GM21381 (cell line): ENCODE results near the gene FGF19.

Experiments used
- ATAC-seq: cut with Tn5 transposase; IDR thresholded peaks from one replicate; pipeline ENCODE4 v1.9.1; 2021; ENCODE audit warnings: mild to moderate bottlenecking, moderate library complexity; ENCODE audit not compliant: unreplicated experiment

FGF19 gene

DNA sequence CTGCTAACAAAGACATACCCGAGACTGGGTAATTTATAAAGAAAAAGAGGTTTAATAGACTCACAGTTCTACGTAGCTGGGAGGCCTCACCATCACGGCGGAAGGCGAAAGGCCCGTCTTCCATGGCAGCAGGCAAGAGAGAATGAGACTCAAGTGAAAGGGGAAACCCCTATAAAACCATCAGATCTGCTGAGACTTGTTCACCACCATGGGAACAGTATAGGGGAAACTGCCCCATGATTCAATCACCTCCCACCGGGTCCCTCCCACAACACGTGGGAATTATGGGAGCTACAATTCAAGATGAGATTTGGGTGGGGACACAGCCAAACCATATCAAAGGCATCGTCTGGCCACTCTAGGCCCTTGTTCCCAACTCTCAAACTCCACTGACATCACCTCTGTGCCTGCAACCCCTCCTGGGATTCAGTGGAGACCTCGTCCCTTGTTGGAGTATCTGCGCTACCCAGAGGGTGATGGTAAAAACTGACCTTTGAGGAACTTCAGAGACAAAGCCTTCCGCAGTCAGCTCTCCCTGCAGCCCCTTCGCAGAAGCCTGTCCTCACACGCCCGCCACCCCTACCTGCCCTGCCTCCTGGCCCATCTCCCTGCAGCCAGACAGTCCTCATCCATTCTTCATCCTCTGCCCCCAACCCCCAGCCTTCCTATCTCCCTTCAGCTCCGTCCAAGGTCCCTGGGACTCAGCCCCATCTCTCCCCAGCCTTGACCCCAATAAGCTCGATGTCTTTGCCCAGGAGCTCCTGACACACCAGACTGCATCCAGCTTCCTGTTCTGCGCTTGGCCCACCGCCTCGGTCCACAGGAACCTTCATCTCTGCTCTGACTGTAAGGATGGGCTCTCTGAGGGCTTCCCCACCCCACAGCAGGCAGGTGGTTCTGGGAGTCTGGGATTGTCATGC lies 47.0 kb downstream of the FGF19 start:
- no peak for ATAC-seq

DNA sequence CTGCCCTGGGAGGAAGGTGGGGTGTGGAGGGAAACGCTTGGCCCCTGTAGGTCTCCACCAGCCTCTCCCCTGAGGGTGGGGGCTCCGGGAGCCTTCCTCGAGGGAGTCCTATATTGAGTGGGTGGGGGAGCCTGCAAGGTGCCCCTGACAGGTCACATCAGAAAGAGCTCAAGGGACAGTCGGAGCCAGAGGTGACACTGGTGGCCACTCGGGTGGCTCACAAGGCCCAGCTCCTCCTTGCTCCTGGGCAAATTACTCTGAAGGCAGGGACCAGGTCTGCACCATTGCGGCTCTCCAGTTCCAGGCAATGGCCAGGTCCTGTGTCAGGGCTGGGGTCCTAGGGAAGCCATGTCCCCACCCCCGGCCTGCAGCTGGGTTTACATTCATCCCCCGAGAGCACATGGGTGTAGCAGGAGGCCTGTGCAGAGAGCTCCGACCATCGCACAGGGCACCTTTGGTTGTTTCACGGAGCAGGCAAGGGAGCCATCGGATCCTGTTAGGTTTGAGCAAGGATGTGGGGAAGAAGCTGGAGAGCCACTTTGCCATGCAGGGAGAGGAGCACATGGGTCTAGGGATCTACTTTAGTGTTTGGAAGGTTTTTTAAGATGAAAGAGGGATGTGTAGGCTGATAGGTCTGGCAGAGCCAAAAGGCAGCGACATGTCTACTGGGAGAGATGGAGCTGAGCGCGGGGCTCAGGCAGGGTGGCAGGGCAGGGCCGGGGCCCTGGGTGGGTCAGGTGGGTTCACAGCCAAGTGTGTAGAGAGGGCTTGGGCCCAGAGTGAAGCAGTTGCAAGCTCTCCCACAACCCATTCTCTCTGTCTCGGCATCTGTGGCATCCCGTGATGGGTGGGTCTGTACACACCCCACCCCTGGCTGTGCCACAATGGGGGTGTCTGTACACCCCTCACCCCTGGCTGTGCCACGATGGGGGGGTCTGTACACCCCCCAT lies 48.1 kb downstream of the FGF19 start:
- no peak for ATAC-seq

DNA sequence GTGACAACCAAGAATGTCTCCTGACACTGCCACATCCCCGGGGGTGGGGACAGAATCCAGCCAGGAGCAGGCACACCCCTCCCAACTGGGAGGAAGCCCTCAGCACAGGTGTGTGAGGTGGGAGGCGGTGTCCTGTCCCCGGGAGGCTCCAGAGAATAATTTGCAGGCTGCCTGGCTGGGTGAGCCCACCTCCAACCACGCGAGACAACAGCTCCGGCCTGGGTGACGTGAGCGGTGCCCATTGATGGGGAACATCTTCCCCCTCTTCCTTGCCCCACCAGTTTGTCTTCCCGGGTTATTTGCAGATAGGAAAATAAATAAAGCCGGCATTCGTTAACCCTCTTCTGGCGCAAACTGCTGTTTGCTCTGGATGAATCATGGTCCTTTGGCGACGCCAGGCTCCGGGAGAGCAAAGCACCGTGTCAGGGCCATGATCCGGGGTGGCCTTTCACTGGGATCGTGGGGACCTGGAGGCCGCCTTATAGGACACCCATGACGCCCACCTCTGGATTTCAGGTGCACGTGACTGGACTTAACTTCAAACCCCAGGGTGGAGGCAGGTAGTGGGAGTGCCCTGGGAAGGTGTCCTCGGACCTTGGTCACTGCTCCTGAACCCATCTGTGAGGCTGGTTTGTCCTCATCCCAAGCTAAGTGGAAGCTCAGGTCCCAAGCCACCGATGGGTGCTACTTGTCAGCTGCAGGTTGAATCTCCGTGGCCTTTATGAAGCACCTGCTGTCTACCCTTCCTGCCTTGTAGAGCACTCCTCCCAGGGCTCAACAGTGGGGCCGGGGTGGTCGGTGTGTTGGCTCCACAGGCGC lies 49.0 kb downstream of the FGF19 start:
- no peak for ATAC-seq

DNA sequence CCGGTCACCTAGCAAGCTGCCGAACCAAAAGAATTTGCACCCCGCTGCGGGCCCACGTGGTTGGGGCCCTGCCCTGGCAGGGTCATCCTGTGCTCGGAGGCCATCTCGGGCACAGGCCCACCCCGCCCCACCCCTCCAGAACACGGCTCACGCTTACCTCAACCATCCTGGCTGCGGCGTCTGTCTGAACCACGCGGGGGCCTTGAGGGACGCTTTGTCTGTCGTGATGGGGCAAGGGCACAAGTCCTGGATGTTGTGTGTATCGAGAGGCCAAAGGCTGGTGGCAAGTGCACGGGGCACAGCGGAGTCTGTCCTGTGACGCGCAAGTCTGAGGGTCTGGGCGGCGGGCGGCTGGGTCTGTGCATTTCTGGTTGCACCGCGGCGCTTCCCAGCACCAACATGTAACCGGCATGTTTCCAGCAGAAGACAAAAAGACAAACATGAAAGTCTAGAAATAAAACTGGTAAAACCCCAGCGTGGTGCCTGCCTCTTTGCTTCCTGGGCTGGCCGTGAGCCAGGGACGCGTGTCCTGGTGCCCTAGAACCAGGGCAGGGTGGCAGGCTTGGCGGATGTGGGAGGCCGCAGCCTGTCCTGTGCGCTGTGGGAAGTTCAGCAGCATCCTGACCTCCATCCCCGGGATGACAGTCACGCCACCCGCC lies 49.7 kb downstream of the FGF19 start:
- no peak for ATAC-seq

DNA sequence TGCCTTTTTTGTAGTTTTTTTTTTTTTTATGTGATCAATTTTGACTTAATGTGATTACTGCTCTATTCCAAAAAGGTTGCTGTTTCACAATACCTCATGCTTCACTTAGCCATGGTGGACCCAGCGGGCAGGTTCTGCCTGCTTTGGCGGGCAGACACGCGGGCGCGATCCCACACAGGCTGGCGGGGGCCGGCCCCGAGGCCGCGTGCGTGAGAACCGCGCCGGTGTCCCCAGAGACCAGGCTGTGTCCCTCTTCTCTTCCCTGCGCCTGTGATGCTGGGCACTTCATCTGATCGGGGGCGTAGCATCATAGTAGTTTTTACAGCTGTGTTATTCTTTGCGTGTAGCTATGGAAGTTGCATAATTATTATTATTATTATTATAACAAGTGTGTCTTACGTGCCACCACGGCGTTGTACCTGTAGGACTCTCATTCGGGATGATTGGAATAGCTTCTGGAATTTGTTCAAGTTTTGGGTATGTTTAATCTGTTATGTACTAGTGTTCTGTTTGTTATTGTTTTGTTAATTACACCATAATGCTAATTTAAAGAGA lies 50.3 kb downstream of the FGF19 start:
- ATAC-seq: no peak

DNA sequence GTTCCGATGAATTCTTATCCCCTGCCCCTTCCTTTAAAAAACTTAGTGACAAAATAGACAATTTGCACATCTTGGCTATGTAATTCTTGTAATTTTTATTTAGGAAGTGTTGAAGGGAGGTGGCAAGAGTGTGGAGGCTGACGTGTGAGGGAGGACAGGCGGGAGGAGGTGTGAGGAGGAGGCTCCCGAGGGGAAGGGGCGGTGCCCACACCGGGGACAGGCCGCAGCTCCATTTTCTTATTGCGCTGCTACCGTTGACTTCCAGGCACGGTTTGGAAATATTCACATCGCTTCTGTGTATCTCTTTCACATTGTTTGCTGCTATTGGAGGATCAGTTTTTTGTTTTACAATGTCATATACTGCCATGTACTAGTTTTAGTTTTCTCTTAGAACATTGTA lies 50.8 kb downstream of the FGF19 start:
- no peak for ATAC-seq

DNA sequence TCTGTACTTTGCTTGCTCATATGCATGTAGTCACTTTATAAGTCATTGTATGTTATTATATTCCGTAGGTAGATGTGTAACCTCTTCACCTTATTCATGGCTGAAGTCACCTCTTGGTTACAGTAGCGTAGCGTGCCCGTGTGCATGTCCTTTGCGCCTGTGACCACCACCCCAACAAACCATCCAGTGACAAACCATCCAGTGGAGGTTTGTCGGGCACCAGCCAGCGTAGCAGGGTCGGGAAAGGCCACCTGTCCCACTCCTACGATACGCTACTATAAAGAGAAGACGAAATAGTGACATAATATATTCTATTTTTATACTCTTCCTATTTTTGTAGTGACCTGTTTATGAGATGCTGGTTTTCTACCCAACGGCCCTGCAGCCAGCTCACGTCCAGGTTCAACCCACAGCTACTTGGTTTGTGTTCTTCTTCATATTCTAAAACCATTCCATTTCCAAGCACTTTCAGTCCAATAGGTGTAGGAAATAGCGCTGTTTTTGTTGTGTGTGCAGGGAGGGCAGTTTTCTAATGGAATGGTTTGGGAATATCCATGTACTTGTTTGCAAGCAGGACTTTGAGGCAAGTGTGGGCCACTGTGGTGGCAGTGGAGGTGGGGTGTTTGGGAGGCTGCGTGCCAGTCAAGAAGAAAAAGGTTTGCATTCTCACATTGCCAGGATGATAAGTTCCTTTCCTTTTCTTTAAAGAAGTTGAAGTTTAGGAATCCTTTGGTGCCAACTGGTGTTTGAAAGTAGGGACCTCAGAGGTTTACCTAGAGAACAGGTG lies 51.8 kb downstream of the FGF19 start:
- ATAC-seq: no peak

DNA sequence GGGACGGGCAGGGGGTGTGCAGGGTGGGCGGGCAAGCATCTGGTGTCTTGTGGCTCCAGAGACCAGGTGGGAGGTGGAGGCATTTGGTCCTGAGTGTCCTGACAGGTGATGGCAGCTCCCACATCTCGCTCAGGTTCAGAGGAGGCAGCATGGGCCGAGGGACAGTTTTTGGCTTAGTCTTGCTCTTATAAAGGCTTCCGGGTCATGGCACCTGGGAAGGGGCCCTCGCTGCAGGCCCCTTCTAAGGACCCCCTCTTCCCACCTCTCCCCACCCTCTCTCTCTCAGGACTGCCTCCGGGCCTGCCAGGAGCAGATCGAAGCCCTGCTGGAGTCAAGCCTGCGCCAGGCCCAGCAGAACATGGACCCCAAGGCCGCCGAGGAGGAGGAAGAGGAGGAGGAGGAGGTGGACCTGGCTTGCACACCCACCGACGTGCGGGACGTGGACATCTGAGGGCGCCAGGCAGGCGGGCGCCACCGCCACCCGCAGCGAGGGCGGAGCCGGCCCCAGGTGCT lies 52.9 kb downstream of the FGF19 start:
- no peak for ATAC-seq

- no peak for ATAC-seq
Observed at GRCh38 chr11:69650081-69650831, 53.6 kb downstream of the FGF19 start.

DNA sequence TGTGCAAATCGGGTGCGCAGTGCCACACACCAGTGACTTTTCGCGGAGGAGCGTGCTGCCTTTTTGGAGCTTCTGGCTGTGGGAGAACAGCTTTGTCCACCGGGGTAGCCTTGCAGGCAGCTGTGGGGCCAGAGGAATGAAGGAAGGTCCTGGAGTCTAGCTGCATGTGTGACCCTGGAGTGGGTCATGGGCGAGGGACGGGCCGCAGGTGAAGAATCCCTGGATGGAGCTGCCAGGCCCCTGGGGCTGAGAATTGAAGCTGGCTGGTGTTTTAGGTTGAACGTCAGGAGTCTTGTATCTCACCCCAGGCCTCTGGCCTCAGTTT lies 54.3 kb downstream of the FGF19 start:
- ATAC-seq: no peak

GRCh38 chr11:69648679-69649575 lies 54.9 kb downstream of the FGF19 start:
- no peak for ATAC-seq
